Globus pallidus (tissue), 1 donor: ENCODE measurements around the gene DCX.
"Not testable (repeated sequence)": the region's sequence is repeated elsewhere in the genome, so short reads cannot be mapped to it uniquely, and the experiment has no call there.

ENCODE experiments used
- DNase-seq: peaks from one replicate; pipeline ENCODE4 v3.0.0-alpha.2; 2015; ENCODE audit warnings: low spot score

DCX gene

DNA sequence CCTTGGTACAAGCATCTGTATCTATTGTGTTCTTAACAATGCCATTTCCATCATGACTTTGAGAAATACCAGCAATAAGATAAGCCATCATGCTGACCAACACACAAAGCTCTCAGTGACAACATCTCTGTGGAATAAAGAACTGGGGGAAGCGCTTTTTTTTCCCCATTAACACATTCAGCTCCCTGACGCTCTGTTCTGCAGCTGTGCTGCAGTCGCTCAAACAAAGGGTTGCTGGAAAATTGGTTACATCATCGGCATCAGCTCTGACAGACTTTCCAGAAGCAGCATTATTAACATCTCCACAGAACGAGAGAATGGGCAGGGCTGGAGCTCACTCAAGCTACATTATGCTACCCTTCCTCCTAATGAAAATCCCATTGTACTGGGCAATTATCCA, 39.9 kb downstream of the DCX start:
- no peak for DNase-seq

DNA sequence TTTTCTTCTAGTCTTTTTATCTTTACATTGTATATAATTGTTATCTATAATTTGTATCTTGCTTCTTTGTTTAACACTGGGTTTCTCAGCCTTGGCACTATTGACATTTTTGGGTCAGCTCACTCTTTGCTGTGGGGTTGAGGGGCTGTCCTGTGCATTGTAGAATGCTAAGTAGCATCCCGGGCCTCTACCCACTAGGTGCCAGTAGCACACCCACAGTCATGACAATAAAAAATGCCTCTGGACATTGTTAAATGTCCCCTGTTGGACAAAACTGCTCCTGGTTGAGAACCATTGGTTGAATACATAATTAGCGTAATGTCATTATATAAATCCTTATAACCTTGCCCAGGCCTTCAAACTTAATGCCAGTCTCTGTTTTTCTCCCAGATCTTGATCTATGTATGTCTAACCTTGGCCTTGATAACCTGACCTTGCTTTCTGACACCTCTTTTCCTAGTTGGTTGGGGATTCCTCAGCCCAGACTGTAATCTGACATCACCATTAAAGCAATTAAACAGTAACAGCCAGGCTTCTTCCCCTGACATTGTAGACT, 46.1 kb downstream of the DCX start:
- DNase-seq: no peak

DNA sequence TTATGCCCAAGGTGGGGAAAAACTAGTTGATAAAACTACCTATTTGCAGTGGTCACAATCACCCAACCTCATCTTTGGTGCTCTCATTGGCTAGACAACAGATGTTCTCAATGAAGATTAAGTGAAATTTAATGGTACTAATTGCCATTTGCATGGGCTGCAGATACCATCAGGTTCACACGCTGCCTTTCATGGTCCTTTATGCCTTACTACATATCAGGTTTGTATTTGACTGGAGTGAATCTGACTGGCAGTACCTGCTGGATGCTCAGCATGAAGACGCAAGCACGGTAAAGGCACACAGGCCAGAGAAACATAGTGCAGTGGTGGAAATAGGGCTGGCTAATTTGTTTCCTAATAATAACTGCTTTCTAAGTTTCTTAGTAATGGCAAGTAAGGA, 48.3 kb downstream of the DCX start:
- no peak for DNase-seq

DNA sequence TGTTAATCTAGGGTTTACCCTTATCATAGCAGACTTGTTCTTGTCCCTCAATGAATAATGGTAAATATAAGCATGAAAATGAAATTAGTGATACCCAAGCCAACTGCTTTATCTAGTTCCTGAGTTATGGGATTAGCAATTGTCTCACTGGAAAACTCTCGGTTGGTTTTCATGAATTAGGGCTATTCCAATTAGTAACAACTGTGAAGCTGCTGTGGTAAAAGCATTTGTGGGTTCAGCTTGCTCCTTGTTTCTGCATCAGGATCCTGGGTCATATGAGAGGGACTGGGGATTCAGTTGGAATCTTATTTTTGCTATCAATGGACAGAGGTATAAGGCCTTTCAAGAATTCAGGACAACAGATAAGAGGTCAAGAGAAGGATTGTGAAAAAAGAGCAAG, 50.2 kb downstream of the DCX start:
- DNase-seq: no peak

DNA sequence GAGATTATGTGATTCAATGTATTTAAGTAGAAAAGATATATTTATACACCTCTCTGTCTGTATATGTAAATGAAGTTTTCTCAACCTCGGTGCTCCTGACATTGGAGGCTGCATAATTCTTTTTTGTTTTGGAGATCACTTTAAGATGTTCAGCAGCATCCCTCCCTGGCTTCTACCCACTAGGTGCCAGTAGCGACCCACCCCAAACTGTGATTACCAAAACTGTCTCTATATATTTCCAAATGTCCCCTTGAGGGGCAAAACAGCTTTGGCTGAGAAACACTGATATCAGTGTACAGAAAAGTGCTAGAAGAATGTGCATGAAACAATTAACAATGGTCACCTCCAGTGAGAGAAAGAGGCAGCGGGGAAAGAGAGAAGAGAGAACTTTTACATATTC, 51.2 kb downstream of the DCX start:
- no peak for DNase-seq

DNA sequence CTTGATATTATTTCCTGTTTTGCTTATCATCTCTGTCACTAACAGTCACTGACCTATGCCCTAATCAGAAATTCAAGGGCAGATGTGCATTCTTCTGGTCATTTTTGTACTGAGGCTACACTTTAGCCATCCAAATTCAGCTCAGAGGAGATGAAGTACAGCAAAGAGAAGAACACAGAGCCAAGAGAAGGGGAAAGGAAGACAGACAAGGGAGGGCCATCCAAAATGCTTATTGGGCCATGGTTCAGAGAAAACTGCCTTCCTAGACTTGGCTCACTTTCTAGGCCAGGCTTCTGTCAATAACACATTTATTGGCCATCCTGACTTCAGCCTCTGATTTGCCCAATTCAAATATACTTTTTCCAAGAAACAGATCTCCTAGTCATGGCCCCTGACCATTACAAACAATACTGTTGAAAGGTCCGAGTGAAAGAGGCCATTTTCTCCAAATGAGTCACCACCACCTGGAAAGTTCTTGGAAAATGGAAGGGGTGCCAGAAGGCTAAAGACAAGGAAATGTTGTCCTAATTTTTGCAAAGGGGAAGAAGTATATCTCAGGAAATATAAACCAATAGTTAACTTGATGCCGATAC, 56.4 kb downstream of the DCX start:
- no peak for DNase-seq

DNA sequence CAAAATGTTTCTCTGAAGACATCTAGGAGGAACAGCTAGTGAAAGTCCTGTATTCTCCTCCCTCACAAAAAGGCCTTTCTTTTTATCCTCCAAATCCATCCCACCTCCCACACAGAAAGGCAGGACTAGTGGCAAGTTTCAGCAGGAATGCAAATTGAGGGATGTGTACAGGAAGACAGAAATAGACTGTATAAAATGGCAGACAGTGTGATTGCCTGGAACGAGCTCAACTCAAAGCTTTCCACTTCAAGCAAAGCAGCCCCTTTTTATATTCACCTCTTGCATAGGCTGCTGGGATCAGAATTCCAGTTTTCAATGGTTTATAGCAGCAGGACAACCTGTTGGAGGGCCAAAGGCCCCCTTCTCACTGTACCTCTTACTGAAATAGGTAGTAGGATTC, 57.5 kb downstream of the DCX start:
- DNase-seq: no peak

DNA sequence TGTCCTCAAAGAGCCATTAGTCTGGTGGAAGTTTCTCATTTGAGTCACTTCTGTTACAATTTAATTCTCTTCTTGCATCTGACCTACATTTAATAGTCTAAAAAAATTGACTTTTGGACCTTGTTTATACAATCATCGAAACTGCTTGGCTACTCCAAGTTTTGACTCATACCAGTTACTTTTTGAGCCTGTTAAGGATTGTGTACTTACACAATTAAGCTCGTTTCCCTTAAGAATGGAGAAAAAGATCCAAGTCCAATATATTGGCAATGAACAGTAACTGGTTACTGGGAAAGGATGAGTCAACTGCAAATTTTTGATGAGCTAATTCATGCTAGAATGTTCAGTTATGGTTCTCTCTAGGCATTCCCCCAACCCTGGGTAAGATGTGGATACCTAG, 58.2 kb downstream of the DCX start:
- DNase-seq: no peak

DNA sequence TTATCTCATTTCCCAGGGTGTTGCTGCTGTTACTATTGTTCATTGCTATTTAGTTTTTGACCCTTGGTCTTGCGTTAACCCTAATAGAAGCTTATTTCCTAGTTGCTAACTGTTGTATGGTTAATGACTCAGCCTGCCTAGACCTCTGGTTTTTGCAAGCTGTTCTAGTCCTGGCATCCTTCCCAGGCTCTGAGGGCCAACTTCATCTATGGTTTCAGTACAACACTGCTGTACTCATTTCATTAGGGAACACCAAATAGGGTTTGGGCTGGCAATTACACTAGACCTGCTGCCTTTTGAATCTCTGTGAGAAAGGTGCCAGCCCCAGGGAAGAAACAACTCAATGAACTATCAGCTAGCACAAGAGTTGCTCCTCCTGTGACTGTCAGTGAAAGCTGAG, 59.6 kb downstream of the DCX start:
- no peak for DNase-seq

DNA sequence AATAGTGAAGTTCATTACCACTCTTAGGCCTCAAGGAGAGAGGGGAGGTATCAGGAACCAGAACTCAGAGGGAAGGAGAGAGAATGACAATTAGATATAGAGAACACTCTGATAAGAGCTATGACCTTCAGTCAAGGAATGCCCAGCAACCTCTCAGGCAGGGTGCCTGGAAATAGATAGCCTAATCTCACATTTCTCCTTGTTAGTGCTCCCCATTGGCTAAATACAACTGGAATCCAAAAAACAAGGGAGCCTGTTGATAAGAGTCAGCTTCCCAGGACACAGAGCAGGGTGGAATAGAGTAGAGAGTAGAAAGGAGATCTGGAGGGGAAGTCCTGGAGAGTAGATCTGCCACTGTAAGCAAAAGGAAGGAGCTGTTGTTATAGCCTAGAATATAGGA, 62.1 kb downstream of the DCX start:
- no peak for DNase-seq

DNA sequence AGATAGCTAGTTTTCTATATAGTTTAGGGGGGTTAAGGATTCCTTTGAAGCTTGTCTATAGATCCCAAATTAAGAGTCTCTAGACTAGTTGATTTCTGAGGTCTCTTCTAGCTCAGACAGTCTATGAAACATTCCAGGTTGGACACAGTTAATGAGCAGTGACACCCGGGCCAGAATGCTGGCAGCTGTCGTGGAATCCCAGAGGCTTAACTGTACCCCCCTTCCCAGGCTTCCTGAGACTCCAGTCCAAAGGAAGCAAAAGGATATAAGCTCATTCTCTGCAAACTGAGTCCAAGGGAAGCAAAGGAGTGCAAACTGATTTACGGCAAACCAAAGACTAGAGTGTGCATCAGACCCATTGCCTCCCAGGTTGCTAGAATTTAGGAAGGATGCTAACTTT, 62.9 kb downstream of the DCX start:
- no peak for DNase-seq

DNA sequence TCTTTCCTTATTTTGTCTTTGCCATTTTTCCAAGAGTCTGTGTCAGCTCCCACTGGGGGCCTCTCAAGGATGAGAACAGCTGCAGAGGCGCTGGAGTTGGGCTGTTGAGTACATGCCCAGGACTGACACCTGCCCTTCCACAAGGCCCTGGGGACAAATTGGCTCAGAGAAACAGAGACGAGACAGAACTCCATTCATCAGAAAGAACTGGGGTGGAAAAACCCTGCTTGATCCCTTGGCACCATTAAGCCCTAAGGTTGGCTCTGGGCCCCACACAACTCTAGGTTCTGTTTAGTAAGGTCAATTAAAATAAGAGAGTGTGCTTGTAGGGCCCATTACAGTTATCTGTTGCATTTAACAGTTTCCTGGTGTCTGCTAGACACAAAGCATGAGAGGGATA, 63.6 kb downstream of the DCX start:
- no peak for DNase-seq

DNA sequence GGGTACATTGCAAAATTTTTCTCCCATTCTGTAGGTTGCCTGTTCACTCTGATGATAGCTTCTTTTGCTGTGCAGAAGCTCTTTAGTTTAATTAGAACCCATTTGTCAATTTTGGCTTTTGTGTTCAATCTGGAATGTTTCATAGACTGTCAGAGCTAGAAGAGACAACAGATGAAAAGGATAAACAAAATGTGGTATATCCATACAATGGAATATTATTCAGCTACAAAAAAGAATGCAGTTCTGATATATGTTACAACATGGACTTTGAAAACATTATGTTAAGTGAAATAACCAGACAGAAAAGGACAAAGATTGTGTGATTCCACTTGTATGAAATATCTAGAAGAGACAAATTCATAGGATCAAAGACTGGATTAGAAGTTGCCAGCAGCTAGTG, 65.8 kb downstream of the DCX start:
- DNase-seq: not testable (repeated sequence)

DNA sequence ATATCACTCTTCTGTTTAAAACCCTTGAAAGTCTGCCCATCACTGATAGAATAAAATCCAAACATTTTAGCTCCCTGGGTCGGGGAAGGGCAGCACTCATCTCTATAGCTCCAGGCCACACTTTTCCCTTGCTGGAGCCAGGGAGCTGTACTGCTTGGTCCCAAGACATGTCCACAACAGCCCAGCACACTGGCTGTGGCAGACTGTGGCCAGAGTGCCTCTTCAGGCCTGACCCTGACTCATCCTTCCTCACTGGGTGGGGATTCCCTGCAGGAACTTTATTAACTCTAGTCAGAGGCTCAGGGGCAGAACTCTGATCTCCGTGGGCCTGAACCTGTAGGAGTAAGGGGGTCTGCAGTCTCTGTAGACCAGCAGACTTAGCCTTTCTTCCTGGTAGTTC, 71.9 kb downstream of the DCX start:
- no peak for DNase-seq

DNA sequence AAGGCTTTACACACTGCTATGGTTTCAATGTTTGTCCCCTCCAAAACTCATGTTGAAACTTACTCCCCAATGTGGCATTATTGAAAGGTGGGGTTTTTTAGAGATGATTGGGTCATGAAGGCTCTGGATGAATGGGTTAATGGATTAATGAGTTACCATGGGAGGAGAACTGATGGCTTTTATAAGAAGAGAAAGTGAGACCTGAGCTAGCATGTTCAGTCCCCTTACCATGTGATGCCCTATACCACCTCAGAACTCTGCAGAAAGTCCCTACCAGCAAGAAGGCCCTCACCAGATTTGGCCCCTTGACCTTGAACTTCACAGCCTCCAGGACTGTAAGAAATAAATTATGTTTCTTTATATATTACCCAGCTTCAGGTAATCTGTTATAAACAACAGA, 72.8 kb downstream of the DCX start:
- DNase-seq: no peak

DNA sequence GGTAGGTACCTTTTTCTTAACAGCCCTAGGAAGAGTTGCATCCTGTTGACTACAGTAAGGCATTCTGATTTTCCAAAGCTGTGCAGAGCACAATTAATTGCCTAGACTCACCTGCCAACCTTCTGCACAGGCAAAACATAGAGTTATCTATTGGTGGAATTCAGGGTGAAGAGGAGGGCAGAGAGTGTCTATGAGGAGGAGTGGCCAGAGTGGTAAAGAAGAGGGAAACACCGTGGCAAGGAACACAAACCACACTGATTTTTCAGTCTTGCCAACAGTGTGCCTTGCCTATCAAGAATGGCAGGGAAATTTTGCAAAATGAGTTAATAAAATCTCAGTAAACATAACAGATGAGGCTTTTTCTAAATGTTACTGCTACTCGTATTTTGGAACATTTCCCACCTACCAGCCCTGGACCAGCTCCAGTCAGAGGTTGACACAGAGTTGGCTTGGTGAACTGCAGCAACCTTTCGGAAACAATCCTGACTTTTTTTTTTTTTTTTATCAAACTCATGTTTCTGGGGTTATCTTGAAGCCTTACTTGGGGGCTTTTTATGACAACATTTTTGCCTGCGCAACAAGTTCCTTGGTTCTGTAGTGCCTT, 73.8 kb downstream of the DCX start:
- DNase-seq: no peak

DNA sequence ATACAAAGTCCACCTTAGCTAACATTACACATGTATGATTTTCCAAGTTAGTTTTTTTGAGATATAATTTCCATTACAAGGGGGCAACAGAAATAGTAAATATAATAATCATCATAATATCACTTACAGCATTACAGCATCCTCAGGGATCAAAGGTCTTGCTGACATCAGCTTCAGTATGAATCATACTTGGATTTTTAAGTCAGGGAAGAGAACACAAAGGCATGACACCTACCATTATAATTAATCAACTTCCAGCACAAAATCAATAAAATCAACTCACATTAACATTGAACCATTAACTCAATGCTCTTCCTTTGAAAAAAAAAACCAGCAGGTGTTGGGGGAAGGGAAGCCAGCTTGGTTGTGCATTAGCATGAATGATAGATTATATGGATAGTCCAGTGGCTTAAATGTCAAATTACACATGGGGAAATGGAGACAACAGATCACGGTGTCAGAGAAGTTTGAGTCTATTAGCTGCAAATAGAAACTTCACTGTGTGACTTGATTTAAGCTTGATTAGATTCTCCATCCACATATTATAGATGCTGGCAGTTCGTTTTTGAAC, 74.8 kb downstream of the DCX start:
- DNase-seq: no peak

DNA sequence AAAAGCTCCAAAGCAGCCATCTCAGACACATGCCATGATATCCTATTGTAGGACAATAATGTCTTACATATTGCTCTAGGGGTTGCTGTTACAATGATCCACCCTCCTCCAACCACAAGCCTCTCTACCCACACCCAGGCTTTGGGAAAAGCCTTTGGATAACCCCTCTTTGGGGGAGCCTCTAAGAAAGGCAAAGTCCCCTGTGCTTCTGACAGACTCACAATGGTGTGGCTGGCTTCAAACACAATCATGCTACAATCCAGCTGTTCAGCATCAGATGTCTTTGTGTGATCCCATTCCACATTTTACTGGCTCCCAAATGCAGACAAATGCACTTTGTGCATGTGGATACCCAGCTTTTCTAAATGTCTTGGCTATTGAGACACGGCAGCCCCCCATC, 75.9 kb downstream of the DCX start:
- no peak for DNase-seq

DNA sequence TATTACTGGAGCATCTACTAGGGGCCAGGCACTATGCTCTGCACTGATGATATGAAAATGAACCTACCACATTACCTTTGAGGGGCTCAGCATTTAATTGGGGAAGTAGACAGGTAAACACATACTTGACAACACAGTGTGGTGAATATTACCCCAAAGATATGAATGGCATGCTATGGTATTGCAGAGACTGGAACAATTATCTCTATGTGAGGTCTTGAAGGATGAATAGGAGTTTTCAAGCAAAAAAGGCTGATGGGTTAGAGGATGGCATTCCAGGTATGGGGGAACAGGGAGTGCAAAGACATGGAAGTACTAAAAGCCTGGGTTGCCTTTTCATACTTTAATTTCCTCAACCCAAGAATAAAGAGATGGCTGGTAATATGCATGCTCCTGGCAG, 82.6 kb downstream of the DCX start:
- DNase-seq: no peak

DNA sequence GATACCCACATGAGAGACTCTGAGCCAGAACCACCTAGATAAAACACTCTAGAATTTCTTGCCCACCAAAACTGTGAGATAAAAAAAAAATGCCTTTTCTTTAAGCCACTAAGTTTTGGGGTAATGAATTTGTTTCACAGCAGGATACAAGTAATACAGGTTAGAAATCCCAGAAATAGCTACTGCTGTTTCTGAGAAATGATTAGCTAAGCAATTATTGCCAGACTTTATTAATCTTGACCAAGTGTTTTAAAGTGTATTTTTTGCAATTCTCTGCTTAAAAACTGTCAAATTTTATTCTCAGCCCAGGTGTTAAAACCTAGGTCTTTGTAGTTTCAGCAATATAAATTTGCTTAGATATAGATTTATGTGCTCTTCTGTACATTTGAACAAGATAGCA, 83.1 kb downstream of the DCX start:
- DNase-seq: no peak

DNA sequence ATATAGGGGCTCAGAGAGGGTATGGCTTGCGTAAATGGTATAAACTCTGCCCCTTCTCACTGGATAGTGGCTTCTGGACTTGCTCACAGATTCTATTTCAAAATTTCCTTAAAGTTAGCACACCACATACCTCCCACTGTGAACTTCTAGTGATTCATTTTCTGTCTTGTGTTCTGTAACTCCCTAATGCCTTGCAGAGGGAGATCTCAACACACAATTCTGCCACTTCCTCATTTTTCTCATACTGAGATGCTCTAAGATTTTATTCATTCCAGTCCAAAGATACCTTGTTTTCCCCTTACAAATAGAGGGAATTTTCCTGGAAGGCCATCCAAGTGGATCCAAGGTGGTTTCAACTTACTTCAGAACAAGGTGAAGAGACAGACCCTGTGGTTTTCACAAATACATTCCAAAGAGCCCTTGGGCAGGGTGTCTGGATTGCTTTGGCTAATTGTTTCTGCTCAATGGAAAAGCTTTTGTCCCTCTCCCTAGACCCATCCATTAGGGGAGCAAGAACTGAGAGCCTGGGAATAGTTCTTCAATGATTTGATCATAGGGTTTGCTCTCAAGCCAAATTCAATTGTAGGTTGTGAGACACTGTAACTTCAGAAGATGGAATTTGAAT, 89.6 kb downstream of the DCX start:
- DNase-seq: no peak

DNA sequence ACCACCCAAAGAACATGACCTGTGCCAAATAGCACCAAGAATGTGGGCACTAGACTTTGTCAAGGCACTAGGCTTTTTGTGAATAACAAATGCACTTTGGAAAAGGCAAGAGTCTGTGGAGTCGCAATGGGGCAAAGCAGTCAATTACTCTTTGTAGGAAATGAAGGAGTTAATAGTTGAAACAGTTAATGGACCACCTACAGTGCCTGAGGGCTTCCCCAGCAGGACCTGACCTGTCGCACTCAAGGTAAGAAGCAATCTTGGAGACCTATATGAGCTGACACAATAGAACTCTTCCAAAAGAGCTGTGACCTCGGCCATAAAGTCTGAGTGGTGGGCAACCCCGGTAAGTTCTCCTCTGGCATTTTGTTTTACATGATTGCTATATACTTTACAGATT, 92.5 kb downstream of the DCX start:
- no peak for DNase-seq

DNA sequence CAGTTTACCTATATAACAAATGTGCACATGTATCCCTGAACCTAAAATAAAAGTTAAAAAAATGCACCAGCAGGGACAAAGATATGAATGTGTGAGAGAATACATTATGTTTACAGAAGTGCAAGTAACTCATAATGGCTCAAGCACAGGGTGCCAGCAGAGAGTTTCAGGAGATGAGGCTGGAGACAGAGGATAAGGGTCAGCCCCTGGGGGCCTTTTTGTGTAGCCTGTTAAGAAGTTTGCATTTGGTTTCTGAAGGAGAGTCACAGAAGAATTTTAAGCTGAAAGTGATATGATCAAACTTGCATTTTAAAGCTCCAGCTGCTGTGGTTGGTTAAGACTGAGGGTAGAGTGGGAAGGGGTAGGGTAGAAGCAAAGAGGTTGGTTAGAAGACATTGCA, 93.1 kb downstream of the DCX start:
- no peak for DNase-seq

DNA sequence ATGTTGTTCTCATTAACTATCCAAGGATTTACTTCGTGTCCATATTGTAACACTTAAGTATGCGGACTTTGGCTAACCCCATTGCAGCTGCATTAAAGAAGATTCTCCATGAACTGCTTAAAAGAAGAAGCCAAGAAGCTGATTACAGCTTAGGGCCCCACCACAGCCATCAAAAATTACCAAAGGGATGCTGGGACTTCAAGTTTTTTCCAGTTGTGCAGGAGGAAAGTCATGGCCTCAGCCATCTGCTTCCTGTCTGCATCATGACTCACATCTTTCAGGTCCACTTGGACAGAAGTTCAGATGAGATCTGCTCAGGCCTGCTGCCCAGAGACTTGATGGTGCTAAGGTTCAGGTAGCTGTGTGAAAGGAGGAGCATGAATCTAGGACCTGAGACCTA, 102.9 kb downstream of the DCX start:
- DNase-seq: no peak
